Esophagus squamous epithelium (tissue), 5 donors: ENCODE measurements around the gene CLDN5. TPM values are rescaled to one million over a fixed set of nuclear protein-coding genes. Genes with fewer than 3 reads are reported as not detected.

Experiments
- DNase-seq: peaks from one replicate; lab custom pipeline; 2025; lab: John Stamatoyannopoulos, UW
- H3K27ac ChIP-seq, 4 donors: fragments of 200-600 bp; sonication (generic); one replicate each; pipeline ENCODE4 v1.5.1; 2016 to 2019; ENCODE audit warnings: mild to moderate bottlenecking in 1 of 4
- H3K27me3 ChIP-seq, 4 donors: fragments of 200-600 bp; sonication (generic); 1 replicate in 3 of 4; 2 replicates in 1 of 4; pipeline versions ENCODE4 v1.5.1 to v1.6.0; 2017 to 2021; ENCODE audit warnings: antibody characterized with exemption in 1 of 4
- H3K36me3 ChIP-seq, 3 donors: fragments of 200-600 bp; sonication (generic); one replicate each; pipeline ENCODE4 v1.5.1; 2016 to 2019
- H3K4me1 ChIP-seq, 3 donors: fragments of 200-600 bp; sonication (generic); one replicate each; pipeline ENCODE4 v1.5.1; 2017 to 2019
- H3K4me3 ChIP-seq, 4 donors: fragments of 200-600 bp; sonication (generic); 1 replicate in 3 of 4; 2 replicates in 1 of 4; pipeline ENCODE4 v1.5.1; 2016 to 2019; ENCODE audit warnings: mild to moderate bottlenecking in 2 of 4, moderate library complexity in 1 of 4
- H3K9me3 ChIP-seq, 3 donors: fragments of 200-600 bp; sonication (generic); one replicate each; pipeline ENCODE4 v1.5.1; 2016 to 2019
- POLR2A ChIP-seq, 4 donors: fragments of 450-650 bp; IDR thresholded peaks; one replicate each; pipeline ENCODE4 v1.6.1; 2017; ENCODE audit warnings: antibody characterized with exemption in 4 of 4, mild to moderate bottlenecking in 4 of 4, moderate library complexity in 3 of 4
- WGBS, 2 donors: methylation state at CpG; one replicate each; pipeline ENCODE4 v1.1.5; 2018; 5-methylcytosine and 5-hydroxymethylcytosine counted together
- intact Hi-C: fragments of 100-400 bp; cut with DNase I; formaldehyde crosslinking; loops from one replicate; pipeline ENCODE4 v1.15.0; 2022
- total RNA-seq, 4 donors: library from RNA; depleted of rRNA; stranded (reverse); fragments of >200 nt; gene quantifications; one replicate each; pipeline ENCODE4 v1.1.0, GENCODE V29; 2016
- TF ChIP-seq, protein P1 (sequence below), 6 experiments: fragments of 450-650 bp in 4 of 6; fragments of 200-600 bp in 2 of 6; sonication (generic) in 2 of 6; IDR thresholded peaks; one replicate each; pipeline ENCODE4 v1.5.1; 2016 to 2019; ENCODE audit warnings: antibody characterized with exemption in 6 of 6, mild to moderate bottlenecking in 4 of 6, moderate library complexity in 4 of 6
- donor health status: DM: yes; HTN: yes; CAD: no.

Gene CLDN5
- total RNA-seq, 4 donors from 2014 or later: 9.7 to 62.9 (median 23.0) TPM

DNA sequence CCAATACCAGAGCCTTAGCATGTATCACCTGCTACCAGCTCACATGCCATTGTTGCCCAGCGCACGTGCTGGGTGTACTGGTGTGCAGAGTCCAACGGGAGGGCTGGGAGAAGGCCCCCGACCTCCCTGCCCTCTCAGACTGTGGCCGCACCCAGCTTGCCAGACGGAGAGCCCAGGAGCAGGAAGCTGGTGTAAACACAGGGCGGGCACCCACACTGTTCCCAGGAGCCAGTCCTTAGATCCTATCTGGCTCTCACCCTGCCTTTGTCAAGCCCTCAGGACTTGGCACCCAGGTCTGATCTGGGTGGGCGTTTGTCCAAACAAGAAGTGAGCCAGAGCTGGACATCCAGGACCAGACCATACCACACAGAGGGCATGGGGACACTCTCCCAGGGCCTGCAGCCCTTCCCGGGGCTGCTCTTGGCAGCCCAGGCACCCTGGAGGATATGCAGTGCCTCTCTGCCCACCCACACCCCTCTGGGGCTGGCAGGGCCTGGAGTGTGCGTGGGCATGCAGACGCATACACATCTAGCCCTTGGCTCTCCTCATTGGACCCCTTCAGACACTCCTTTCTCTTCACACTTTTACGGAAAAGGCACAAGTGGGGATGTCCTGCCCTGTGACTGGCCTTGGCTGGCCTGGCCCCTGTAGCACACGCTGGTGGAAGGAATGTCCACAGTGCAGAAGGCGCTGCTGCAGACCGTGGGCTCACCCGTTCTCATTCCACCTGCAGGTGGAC, 19.9 kb upstream of the CLDN5 start:
- Histone ChIP-seq H3K36me3 (no peaks in the 10 kb centered on the region), H3K27ac (no peak overlapping the region), H3K4me3 (no peak overlapping the region), H3K27me3 (peaks cover 0 to 7% (median 0%) of the 10 kb centered on the region in 4 donors), H3K4me1 (peaks cover 0 to 7% (median 3%) of the 10 kb centered on the region in 3 donors), H3K9me3 (no peaks in the 10 kb centered on the region)
- no peak for TF ChIP-seq POLR2A (IDR thresholded peaks at IDR 0.05)
- TF ChIP-seq, protein P1, sequence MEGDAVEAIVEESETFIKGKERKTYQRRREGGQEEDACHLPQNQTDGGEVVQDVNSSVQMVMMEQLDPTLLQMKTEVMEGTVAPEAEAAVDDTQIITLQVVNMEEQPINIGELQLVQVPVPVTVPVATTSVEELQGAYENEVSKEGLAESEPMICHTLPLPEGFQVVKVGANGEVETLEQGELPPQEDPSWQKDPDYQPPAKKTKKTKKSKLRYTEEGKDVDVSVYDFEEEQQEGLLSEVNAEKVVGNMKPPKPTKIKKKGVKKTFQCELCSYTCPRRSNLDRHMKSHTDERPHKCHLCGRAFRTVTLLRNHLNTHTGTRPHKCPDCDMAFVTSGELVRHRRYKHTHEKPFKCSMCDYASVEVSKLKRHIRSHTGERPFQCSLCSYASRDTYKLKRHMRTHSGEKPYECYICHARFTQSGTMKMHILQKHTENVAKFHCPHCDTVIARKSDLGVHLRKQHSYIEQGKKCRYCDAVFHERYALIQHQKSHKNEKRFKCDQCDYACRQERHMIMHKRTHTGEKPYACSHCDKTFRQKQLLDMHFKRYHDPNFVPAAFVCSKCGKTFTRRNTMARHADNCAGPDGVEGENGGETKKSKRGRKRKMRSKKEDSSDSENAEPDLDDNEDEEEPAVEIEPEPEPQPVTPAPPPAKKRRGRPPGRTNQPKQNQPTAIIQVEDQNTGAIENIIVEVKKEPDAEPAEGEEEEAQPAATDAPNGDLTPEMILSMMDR (IDR thresholded peaks at IDR 0.05): no peak
- intact Hi-C loops: no loop called here
- DNase-seq: no peak
- WGBS, 2 donors: 57 to 61% methylated on average over 9 to 11 of the region's 16 CpGs

DNA sequence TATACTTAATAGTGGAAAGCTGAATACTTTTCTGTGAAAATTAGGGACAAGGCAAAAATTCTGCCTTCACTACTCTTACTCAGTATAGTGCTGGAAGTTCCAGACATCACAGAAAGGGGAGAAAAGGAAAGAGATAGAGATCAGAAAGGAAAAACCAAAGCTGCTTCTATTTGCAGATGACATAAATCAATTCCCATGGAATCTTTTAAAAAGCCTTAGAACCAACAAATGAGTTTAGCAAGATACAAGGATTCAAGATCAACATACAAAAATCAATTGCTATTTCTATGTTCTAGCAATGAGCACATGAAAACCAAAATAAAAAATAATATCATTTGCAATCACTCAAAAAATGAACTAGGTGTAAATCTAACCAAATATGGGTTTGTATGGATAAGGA, 16.2 kb upstream of the CLDN5 start:
- Histone ChIP-seq H3K27me3 (peaks cover 0 to 19% (median 0%) of the 10 kb centered on the region in 4 donors), H3K9me3 (no peaks in the 10 kb centered on the region), H3K4me1 (peaks cover 0 to 7% (median 3%) of the 10 kb centered on the region in 3 donors), H3K4me3 (no peak overlapping the region), H3K36me3 (no peaks in the 10 kb centered on the region), H3K27ac (no peak overlapping the region)
- TF ChIP-seq, protein P1 (IDR thresholded peaks at IDR 0.05): no peak
- TF ChIP-seq POLR2A (IDR thresholded peaks at IDR 0.05): no peak
- intact Hi-C loops: no loop called here
- DNase-seq: no peak

DNA sequence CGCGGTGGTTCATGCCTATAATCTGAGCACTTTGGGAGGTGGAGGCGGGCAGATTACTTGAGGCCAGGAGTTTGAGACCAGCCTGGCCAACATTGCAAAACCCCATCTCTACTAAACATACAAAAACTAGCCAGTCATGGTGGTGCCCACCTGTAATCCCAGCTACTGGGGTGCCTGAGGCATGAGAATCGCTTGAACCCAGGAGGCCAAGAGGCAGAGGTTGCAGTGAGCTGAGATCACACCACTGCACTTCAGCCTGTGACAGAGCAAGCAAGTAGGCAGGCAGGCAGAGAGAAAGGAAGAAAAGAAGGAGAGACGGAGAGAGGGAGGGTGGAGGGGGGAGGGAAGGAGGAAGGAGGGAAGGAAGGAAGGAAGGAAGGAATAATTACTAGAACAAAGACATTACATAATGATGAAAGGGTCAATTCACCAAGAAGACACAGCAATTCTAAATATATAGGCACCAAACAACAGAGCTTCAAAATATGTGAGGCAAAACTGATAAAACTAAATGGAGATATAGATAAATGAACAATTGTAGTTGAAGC, 13.8 kb upstream of the CLDN5 start:
- DNase-seq: no peak
- no peak for TF ChIP-seq POLR2A (IDR thresholded peaks at IDR 0.05)
- TF ChIP-seq, protein P1 (IDR thresholded peaks at IDR 0.05): no peak
- Histone ChIP-seq H3K36me3 (no peaks in the 10 kb centered on the region), H3K4me1 (no peaks in the 10 kb centered on the region), H3K27ac (no peak overlapping the region), H3K27me3 (peaks cover 0 to 12% (median 0%) of the 10 kb centered on the region in 4 donors), H3K9me3 (no peaks in the 10 kb centered on the region), H3K4me3 (no peak overlapping the region)
- 88 to 91% methylated on average over 4 to 5 of the region's 5 CpGs for WGBS, 2 donors
- intact Hi-C loops: no loop called here

DNA sequence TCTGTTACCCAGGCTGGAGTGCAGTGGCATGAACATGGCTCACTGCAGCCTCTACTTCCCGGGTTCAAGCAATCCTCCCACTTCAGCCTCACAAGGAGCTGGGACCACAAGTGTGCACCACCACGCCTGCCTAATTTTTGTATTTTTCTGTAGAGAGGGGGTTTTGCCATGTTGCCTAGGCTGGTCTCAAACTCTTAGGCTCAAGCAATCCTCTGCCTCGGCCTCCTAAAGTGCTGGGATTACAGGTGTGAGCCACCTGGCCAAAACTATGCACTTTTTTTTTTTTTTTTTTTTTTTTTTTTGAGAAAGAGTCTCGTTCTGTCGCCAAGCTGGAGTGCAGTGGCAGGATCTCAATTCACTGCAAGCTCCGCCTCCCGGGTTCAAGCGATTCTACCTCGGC, 12.4 kb upstream of the CLDN5 start:
- no peak overlapping the region for H3K27ac ChIP-seq
- no peak for DNase-seq
- no peaks in the 10 kb centered on the region for H3K4me1 ChIP-seq
- intact Hi-C loops: no loop called here
- TF ChIP-seq POLR2A (IDR thresholded peaks at IDR 0.05): no peak
- TF ChIP-seq, protein P1 (IDR thresholded peaks at IDR 0.05): no peak
- no peaks in the 10 kb centered on the region for H3K36me3 ChIP-seq
- no peaks in the 10 kb centered on the region for H3K9me3 ChIP-seq
- WGBS, 2 donors: 86 to 88% methylated on average over 8 to 9 of the region's 9 CpGs
- no peak overlapping the region for H3K4me3 ChIP-seq
- H3K27me3 ChIP-seq: peaks cover 0 to 12% (median 0%) of the 10 kb centered on the region in 4 donors

DNA sequence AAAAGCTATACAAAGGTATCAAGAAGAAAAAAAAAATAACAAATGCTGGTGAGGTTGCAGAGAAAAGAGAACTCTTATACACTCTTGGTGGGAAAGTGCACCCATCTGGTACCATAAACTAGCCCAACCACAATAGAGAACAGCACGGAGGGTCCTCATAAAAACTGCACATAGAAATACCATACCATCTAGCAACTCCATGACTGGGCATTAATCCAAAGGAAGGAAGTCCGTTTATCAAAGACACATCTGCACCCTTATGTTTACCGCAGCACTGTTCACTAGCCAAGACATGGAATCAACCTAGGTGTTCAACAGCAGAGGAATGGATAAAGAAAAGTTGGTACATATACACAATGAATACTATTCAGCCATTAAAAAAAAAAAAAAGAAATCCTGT, 10.8 kb upstream of the CLDN5 start:
- Histone ChIP-seq H3K4me1 (no peaks in the 10 kb centered on the region), H3K36me3 (no peaks in the 10 kb centered on the region), H3K27me3 (peaks cover 0 to 22% (median 0%) of the 10 kb centered on the region in 4 donors), H3K9me3 (no peaks in the 10 kb centered on the region), H3K27ac (no peak overlapping the region), H3K4me3 (no peak overlapping the region)
- WGBS, 2 donors: 37 to 50% methylated on average over 3 of the region's 3 CpGs
- intact Hi-C loops: no loop called here
- no peak for DNase-seq
- TF ChIP-seq POLR2A (IDR thresholded peaks at IDR 0.05): no peak
